Subcutaneous adipose tissue (tissue), 4 donors: ENCODE measurements around the gene CTIF. TPM values are rescaled to one million over a fixed set of nuclear protein-coding genes. Genes with fewer than 3 reads are reported as not detected.

ENCODE experiments used
- CTCF ChIP-seq: fragments of 450-650 bp; IDR thresholded peaks from one replicate; pipeline ENCODE4 v1.5.1; 2016; ENCODE audit warnings: low read depth, mild to moderate bottlenecking, control low read depth, antibody characterized with exemption, moderate library complexity
- total RNA-seq, 4 donors: library from RNA; depleted of rRNA; stranded (reverse); fragments of >200 nt; gene quantifications; one replicate each; pipeline ENCODE4 v1.1.0, GENCODE V29; 2016

Gene CTIF
- total RNA-seq, 4 donors from 2014 or later: 41.0 to 195 (median 78.3) TPM

- no peak for TF ChIP-seq CTCF
These were observed 44.1 kb downstream of the CTIF start for GRCh38 chr18:48582946-48583345.

- TF ChIP-seq CTCF: no peak
These were observed 44.7 kb downstream of the CTIF start for GRCh38 chr18:48583573-48583972.

GRCh38 chr18:48589797-48590519, 51.1 kb downstream of the CTIF start:
- no peak for TF ChIP-seq CTCF

- TF ChIP-seq CTCF: no peak
These were observed 51.8 kb downstream of the CTIF start for GRCh38 chr18:48590678-48591077.

GRCh38 chr18:48592540-48593171, 53.8 kb downstream of the CTIF start:
- TF ChIP-seq CTCF: no peak

GRCh38 chr18:48594471-48595094, 55.8 kb downstream of the CTIF start:
- no peak for TF ChIP-seq CTCF

GRCh38 chr18:48595703-48596218, 56.9 kb downstream of the CTIF start:
- no peak for TF ChIP-seq CTCF
